Glomerular visceral epithelial cell (primary cell): ENCODE data around the gene PCDHB11.
"Not testable (repeated sequence)": the region's sequence is repeated elsewhere in the genome, so short reads cannot be mapped to it uniquely, and the experiment has no call there.

Source experiments
- DNase-seq: peaks from one replicate; pipeline ENCODE4 v3.0.0-alpha.2; 2016; ENCODE audit errors: extremely low spot score

Gene PCDHB11

GRCh38 chr5:141186897-141187512 lies 12.4 kb upstream of the PCDHB11 start, which contains the start of gene PCDHB9:
Gene PCDHB9, plus strand, starts transcription at chr5:141187161. Its CDS starts 158 bp downstream, at chr5:141187319.
- no peak for DNase-seq

GRCh38 chr5:141188682-141189081 lies 10.7 kb upstream of the PCDHB11 start:
- DNase-seq = not testable (repeated sequence)

GRCh38 chr5:141189131-141189530 lies 10.3 kb upstream of the PCDHB11 start:
- DNase-seq = not testable (repeated sequence)

- peak; percentile 43 for DNase-seq
These were observed 7.2 kb upstream of the PCDHB11 start, which contains the start of gene PCDHB10 for GRCh38 chr5:141192110-141192725. Gene PCDHB10, plus strand, starts transcription at chr5:141192353. Its CDS starts 200 bp downstream, at chr5:141192553.

- DNase-seq = not testable (repeated sequence)
These were observed 5.1 kb upstream of the PCDHB11 start for GRCh38 chr5:141194332-141194731.

GRCh38 chr5:141196363-141196762 lies 3.1 kb upstream of the PCDHB11 start:
- no peak for DNase-seq

- DNase-seq = not testable (repeated sequence)
These were observed 1.7 kb downstream of the PCDHB11 start for GRCh38 chr5:141201126-141201525.

GRCh38 chr5:141201646-141202045 lies 2.2 kb downstream of the PCDHB11 start:
- not testable (repeated sequence) for DNase-seq

GRCh38 chr5:141208478-141208877 lies 9.1 kb downstream of the PCDHB11 start, which contains the start of gene PCDHB12:
Gene PCDHB12, plus strand, starts transcription at chr5:141208719. Its CDS starts 189 bp downstream, at chr5:141208908.
- DNase-seq = peak; percentile 15

GRCh38 chr5:141210281-141210680 lies 10.9 kb downstream of the PCDHB11 start:
- not testable (repeated sequence) for DNase-seq

- not testable (repeated sequence) for DNase-seq
These were observed 11.4 kb downstream of the PCDHB11 start for GRCh38 chr5:141210849-141211248.

- peak; percentile 54 for DNase-seq
These were observed 14.4 kb downstream of the PCDHB11 start, which contains the start of gene PCDHB13 for GRCh38 chr5:141213656-141214339. Gene PCDHB13, plus strand, starts transcription at chr5:141213919. Its CDS starts 205 bp downstream, at chr5:141214124.

GRCh38 chr5:141214583-141214982 lies 15.2 kb downstream of the PCDHB11 start:
- not testable (repeated sequence) for DNase-seq

GRCh38 chr5:141215504-141215903 lies 16.1 kb downstream of the PCDHB11 start:
- DNase-seq = not testable (repeated sequence)

- DNase-seq = not testable (repeated sequence)
These were observed 16.6 kb downstream of the PCDHB11 start for GRCh38 chr5:141216035-141216434.

- peak; percentile 43 for DNase-seq
These were observed 23.8 kb downstream of the PCDHB11 start, which contains the start of gene PCDHB14 for GRCh38 chr5:141223112-141223783. Gene PCDHB14, plus strand, starts transcription at chr5:141223343. Its CDS starts 163 bp downstream, at chr5:141223506.

- DNase-seq = not testable (repeated sequence)
These were observed 25.4 kb downstream of the PCDHB11 start for GRCh38 chr5:141224844-141225243.

GRCh38 chr5:141225421-141225820 lies 26.0 kb downstream of the PCDHB11 start:
- not testable (repeated sequence) for DNase-seq

GRCh38 chr5:141234109-141234667 lies 34.8 kb downstream of the PCDHB11 start:
- DNase-seq = peak; percentile 20

- not testable (repeated sequence) for DNase-seq
These were observed 36.5 kb downstream of the PCDHB11 start for GRCh38 chr5:141235922-141236321.
